Measurements from ENCODE around the gene TMEM165.

The TMEM165 gene

DNA sequence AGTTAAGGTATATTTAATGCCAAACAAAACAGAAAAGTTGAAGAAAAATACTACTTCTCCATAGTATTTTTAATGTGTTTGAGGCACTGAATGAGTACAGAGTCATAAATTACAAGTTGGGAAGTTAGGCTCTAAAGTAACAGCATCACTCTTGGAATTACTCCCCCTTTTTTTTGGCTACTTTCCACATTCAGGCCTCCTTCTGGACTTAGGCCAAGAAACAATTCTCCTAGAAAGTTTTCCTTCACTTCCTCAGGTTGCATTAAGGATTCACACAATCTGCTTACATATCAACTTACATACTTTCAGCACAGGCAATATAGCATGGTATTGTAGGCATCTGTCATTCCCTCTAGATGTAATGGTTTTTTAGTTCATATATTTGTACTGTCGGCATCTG, 52.1 kb downstream of the TMEM165 start:
- Histone ChIP-seq H3K27ac (ENCODE audit: low read length) (no peak overlapping the region), H2AFZ (ENCODE audit: low read length) (no peak overlapping the region), H3K4me1 (ENCODE audit: low read length) (no peaks in the 10 kb centered on the region), H3K9me2 (replicated peaks; ENCODE audit: insufficient read depth, low read length) (no peaks in the 10 kb centered on the region), H3K79me2 (ENCODE audit: low read length) (no peaks in the 10 kb centered on the region), H3F3A (ENCODE audit: insufficient read depth, low read length) (no peaks in the 10 kb centered on the region), H4K20me1 (ENCODE audit: insufficient read depth, low read length) (no peaks in the 10 kb centered on the region), H3K4me2 (ENCODE audit: low read depth, low read length) (no peak overlapping the region), H3K4me3 (ENCODE audit: low read length) (no peak overlapping the region), H3K36me3 (replicated peaks; ENCODE audit: insufficient read depth, low read length) (0 out of 2 replicates have a peak, but pooled peaks cover 6% of the 10 kb centered on the region), H3K9ac (ENCODE audit: low read length) (no peak overlapping the region), H3K27me3 (replicated peaks; ENCODE audit: insufficient read depth, low read length) (no peaks in the 10 kb centered on the region), H3K9me3 (replicated peaks; ENCODE audit: insufficient read depth, low read length) (no peaks in the 10 kb centered on the region)
- no peak for TF ChIP-seq EZH2phosphoT487 (IDR thresholded peaks at IDR 0.05; ENCODE audit: low read length)
- TF ChIP-seq EZH2 (optimal IDR thresholded peaks at IDR 0.05; ENCODE audit: low read depth, low read length) = no peak
- TF ChIP-seq, protein P1, sequence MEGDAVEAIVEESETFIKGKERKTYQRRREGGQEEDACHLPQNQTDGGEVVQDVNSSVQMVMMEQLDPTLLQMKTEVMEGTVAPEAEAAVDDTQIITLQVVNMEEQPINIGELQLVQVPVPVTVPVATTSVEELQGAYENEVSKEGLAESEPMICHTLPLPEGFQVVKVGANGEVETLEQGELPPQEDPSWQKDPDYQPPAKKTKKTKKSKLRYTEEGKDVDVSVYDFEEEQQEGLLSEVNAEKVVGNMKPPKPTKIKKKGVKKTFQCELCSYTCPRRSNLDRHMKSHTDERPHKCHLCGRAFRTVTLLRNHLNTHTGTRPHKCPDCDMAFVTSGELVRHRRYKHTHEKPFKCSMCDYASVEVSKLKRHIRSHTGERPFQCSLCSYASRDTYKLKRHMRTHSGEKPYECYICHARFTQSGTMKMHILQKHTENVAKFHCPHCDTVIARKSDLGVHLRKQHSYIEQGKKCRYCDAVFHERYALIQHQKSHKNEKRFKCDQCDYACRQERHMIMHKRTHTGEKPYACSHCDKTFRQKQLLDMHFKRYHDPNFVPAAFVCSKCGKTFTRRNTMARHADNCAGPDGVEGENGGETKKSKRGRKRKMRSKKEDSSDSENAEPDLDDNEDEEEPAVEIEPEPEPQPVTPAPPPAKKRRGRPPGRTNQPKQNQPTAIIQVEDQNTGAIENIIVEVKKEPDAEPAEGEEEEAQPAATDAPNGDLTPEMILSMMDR (IDR thresholded peaks at IDR 0.05; ENCODE audit: low read length) = no peak
- no peak for DNase-seq

DNA sequence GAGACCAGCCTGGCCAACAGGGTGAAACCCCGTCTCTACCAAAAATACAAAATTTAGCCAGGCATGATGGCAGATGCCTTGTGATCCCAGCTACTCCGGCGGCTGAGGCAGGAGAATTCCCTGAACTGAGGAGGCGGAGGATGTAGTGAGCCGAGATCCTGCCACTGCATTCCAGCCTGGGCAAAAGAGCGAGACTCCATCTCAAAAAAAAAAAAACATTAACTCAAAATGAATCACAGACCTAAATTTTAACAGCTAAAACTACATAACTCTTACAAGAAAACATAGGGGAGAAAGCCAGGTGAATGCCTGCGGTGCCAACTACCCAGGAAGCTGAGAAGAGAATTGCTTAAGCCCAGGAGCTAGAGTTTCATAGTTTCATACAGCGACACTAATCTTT, 54.8 kb downstream of the TMEM165 start:
- H3K36me3 ChIP-seq (replicated peaks; ENCODE audit: insufficient read depth, low read length) = 0 out of 2 replicates have a peak, but pooled peaks cover 6% of the 10 kb centered on the region
- no peaks in the 10 kb centered on the region for H3K9me2 ChIP-seq (replicated peaks; ENCODE audit: insufficient read depth, low read length)
- H3K4me3 ChIP-seq (ENCODE audit: low read length) = no peak overlapping the region
- H3K9me3 ChIP-seq (replicated peaks; ENCODE audit: insufficient read depth, low read length) = no peaks in the 10 kb centered on the region
- no peak overlapping the region for H3K4me2 ChIP-seq (ENCODE audit: low read depth, low read length)
- DNase-seq = no peak
- H3F3A ChIP-seq (ENCODE audit: insufficient read depth, low read length) = no peaks in the 10 kb centered on the region
- H3K4me1 ChIP-seq (ENCODE audit: low read length) = no peaks in the 10 kb centered on the region
- TF ChIP-seq, protein P1 (IDR thresholded peaks at IDR 0.05; ENCODE audit: low read length) = no peak
- no peak for TF ChIP-seq EZH2phosphoT487 (IDR thresholded peaks at IDR 0.05; ENCODE audit: low read length)
- no peak for TF ChIP-seq EZH2 (optimal IDR thresholded peaks at IDR 0.05; ENCODE audit: low read depth, low read length)
- no peaks in the 10 kb centered on the region for H3K27me3 ChIP-seq (replicated peaks; ENCODE audit: insufficient read depth, low read length)
- no peaks in the 10 kb centered on the region for H3K79me2 ChIP-seq (ENCODE audit: low read length)
- no peak overlapping the region for H2AFZ ChIP-seq (ENCODE audit: low read length)
- no peak overlapping the region for H3K27ac ChIP-seq (ENCODE audit: low read length)
- no peaks in the 10 kb centered on the region for H4K20me1 ChIP-seq (ENCODE audit: insufficient read depth, low read length)
- no peak overlapping the region for H3K9ac ChIP-seq (ENCODE audit: low read length)

DNA sequence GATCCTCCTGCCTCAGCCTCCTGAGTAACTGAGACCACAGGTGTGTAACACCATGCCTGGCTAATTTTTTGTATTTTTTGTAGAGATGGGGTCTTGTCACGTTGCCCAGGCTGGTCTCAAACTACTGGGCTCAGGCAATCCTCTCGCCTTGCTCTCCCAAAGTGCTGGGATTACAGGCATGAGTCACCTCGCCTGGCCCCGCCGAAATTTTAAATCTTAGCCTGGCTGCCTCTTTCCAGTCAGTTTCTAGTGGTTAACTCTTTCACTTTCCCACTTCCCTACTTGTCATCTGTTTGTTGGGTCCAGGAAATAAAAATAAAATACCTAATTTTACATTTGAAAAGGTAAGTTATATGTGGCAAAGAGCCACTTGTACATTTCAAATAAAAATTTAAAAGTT, 62.4 kb downstream of the TMEM165 start:
- Histone ChIP-seq H3K27ac (ENCODE audit: low read length) (no peak overlapping the region), H4K20me1 (ENCODE audit: insufficient read depth, low read length) (no peaks in the 10 kb centered on the region), H3K9me2 (replicated peaks; ENCODE audit: insufficient read depth, low read length) (no peaks in the 10 kb centered on the region), H3K27me3 (replicated peaks; ENCODE audit: insufficient read depth, low read length) (no peaks in the 10 kb centered on the region), H2AFZ (ENCODE audit: low read length) (no peak overlapping the region), H3F3A (ENCODE audit: insufficient read depth, low read length) (no peaks in the 10 kb centered on the region), H3K4me1 (ENCODE audit: low read length) (no peaks in the 10 kb centered on the region), H3K79me2 (ENCODE audit: low read length) (no peaks in the 10 kb centered on the region), H3K9ac (ENCODE audit: low read length) (no peak overlapping the region), H3K4me3 (ENCODE audit: low read length) (no peak overlapping the region), H3K36me3 (replicated peaks; ENCODE audit: insufficient read depth, low read length) (no peaks in the 10 kb centered on the region), H3K9me3 (replicated peaks; ENCODE audit: insufficient read depth, low read length) (no peaks in the 10 kb centered on the region), H3K4me2 (ENCODE audit: low read depth, low read length) (no peak overlapping the region)
- TF ChIP-seq EZH2 (optimal IDR thresholded peaks at IDR 0.05; ENCODE audit: low read depth, low read length) (no peak), EZH2phosphoT487 (IDR thresholded peaks at IDR 0.05; ENCODE audit: low read length) (no peak)
- TF ChIP-seq, protein P1 (IDR thresholded peaks at IDR 0.05; ENCODE audit: low read length) = no peak
- DNase-seq = no peak

Data from MM.1S (cell line).